ENCODE results near the gene SMARCAL1. TPM values are rescaled to one million over a fixed set of nuclear protein-coding genes. Genes with fewer than 3 reads are reported as not detected.

The SMARCAL1 gene
- total RNA-seq, 2 experiments from 2014 or later: 23.6 to 27.5 TPM

GRCh38 chr2:216526939-216527338, 114.7 kb downstream of the SMARCAL1 start:
- Mint-ChIP-seq H3K4me1 (no peaks in the 10 kb centered on the region), H3K27me3 (no peaks in the 10 kb centered on the region), H3K27ac (no peak overlapping the region), H3K4me3 (no peak overlapping the region), H3K9me3 (no peaks in the 10 kb centered on the region), H3K36me3 (ENCODE audit: low read depth) (no peaks in the 10 kb centered on the region)
- DNase-seq: no peak
- CTCF ChIA-PET: interaction anchor here (0.7 kb wide), 1 partner anchor 9 kb away, joined by 4 read pairs; no protein-coding TSS in a partner anchor
- POLR2A ChIA-PET: no interaction called here

- no peak for DNase-seq
- H3K27ac Mint-ChIP-seq: no peak overlapping the region
- no peaks in the 10 kb centered on the region for H3K4me1 Mint-ChIP-seq
- H3K9me3 Mint-ChIP-seq: no peaks in the 10 kb centered on the region
- no peak overlapping the region for H3K4me3 Mint-ChIP-seq
- ChIA-PET CTCF (no interaction called here), POLR2A (no interaction called here)
- H3K36me3 Mint-ChIP-seq (ENCODE audit: low read depth): no peaks in the 10 kb centered on the region
- H3K27me3 Mint-ChIP-seq: no peaks in the 10 kb centered on the region
These were observed 115.3 kb downstream of the SMARCAL1 start for GRCh38 chr2:216527600-216527999.

- Mint-ChIP-seq H3K4me1 (peaks cover 4% of the 10 kb centered on the region), H3K9me3 (no peaks in the 10 kb centered on the region), H3K27me3 (peaks cover 1% of the 10 kb centered on the region), H3K27ac (no peak overlapping the region), H3K4me3 (no peak overlapping the region), H3K36me3 (ENCODE audit: low read depth) (no peaks in the 10 kb centered on the region)
- DNase-seq: no peak
- ChIA-PET CTCF (interaction anchor here (0.7 to 0.8 kb wide), 2 partner anchors 15 to 180 kb away, joined by 3 read pairs; no protein-coding TSS in a partner anchor), POLR2A (no interaction called here)
These were observed 120.3 kb downstream of the SMARCAL1 start for GRCh38 chr2:216532562-216532961.

Other genes with a start within 250 kb of the SMARCAL1 start
- not detected for gene MARCHF4, start 40.0 kb upstream of the SMARCAL1 start, total RNA-seq
- 1,000 to 10,000 TPM; 2,149 to 2,170 TPM for gene RPL37A, start 86.4 kb downstream of the SMARCAL1 start, total RNA-seq
- 1 to 10 TPM in 1 of 2 experiments, under 1 TPM in 1; 0.83 to 1.2 TPM for gene IGFBP2, start 220.9 kb downstream of the SMARCAL1 start, total RNA-seq

Measured in activated CD4-positive, alpha-beta memory T cell treated with anti-CD3 and anti-CD28 coated beads, Interleukin-2, amount 10 ng/mL, durations not matched to agents 7 days and 5 days (primary cell).